ENCODE results near the gene SLC19A1. TPM values are rescaled to one million over a fixed set of nuclear protein-coding genes. Genes with fewer than 3 reads are reported as not detected.
"Not testable (repeated sequence)": the region's sequence is repeated elsewhere in the genome, so short reads cannot be mapped to it uniquely, and the experiment has no call there.

SLC19A1 gene
- total RNA-seq, 1 donor from 2014 or later: 53.3 TPM

DNA sequence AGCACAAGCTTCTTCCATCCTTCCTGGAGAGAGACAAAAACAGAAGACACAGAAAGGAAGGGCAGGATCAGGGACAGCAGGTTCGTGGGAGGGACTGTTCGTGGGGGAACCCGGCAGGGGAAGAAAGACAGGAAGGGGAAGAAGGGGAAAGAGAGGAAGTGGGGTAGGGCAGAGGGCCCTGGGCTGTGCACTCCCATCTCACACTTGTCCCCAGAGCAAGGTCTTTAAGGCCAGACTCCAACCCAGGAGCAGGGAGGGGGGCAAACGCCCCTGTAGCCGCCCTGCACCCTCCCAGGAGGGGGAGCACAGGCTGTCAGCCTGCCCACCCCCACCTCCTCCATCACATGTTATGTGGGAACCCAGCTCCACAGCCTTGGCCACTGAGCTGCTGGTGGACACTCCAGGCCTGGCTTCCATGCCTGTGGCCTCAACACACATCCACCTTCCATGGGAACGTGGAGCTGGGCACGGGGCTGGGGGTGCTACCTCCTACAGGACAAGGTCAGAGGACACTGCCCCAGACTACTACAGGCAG lies 9.3 kb downstream of the SLC19A1 start:
- Mint-ChIP-seq H3K27ac (ENCODE audit: unreplicated experiment) (peak overlapping the region; percentile 29), H3K27me3 (ENCODE audit: unreplicated experiment) (peaks cover 4% of the 10 kb centered on the region), H3K36me3 (ENCODE audit: unreplicated experiment) (no peaks in the 10 kb centered on the region), H3K4me1 (ENCODE audit: low read depth, unreplicated experiment) (peaks cover 6% of the 10 kb centered on the region), H3K9me3 (ENCODE audit: unreplicated experiment) (peaks cover 5% of the 10 kb centered on the region), H3K4me3 (ENCODE audit: unreplicated experiment) (no peak overlapping the region)
- no peak for TF ChIP-seq CTCF (IDR thresholded peaks at IDR 0.05; ENCODE audit: partially characterized antibody, unreplicated experiment)
- DNase-seq: peak; percentile 6

DNA sequence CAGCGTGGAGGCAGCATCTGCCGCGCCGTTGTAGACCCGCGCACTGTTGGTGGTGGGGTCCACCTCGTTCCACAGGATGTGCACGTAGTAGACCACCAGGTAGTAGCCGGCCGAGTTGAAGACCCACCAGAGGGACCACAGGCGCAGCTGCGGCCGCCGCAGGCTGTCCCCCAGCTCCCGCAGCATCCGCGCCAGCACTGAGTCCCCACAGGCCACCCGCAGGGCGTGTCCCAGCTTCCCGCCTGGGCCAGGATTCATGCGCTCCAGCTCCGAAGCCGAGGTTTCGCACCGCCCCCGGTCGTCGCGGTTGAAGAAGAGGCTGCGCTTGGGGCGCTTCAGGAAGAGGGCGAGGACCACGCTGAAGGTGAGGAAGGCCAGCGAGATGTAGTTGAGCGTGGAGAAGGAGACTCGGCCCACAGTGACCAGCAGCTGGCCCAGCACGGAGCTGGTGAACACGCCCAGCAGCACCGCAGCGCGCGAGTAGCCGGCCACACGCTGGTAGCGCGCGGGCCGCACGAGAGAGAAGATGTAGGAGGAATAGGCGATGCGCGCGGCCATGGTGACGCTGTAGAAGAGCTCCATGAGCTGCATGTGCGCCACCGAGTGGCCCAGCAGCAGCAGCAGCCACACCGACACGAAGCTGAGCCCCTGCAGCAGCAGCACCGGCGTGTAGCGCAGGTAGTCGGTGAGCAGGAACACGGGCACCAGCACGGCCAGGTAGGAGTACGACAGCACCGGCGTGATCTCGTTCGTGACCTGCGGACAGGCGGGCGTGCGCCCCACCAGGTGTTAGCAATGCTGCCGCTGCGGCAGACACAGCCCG lies 10.6 kb downstream of the SLC19A1 start:
- Mint-ChIP-seq H3K36me3 (ENCODE audit: unreplicated experiment) (no peaks in the 10 kb centered on the region), H3K27ac (ENCODE audit: unreplicated experiment) (no peak overlapping the region), H3K4me3 (ENCODE audit: unreplicated experiment) (no peak overlapping the region), H3K27me3 (ENCODE audit: unreplicated experiment) (peaks cover 4% of the 10 kb centered on the region), H3K4me1 (ENCODE audit: low read depth, unreplicated experiment) (peaks cover 6% of the 10 kb centered on the region), H3K9me3 (ENCODE audit: unreplicated experiment) (peaks cover 5% of the 10 kb centered on the region)
- peak; percentile 14 for DNase-seq
- TF ChIP-seq CTCF (IDR thresholded peaks at IDR 0.05; ENCODE audit: partially characterized antibody, unreplicated experiment): no peak

DNA sequence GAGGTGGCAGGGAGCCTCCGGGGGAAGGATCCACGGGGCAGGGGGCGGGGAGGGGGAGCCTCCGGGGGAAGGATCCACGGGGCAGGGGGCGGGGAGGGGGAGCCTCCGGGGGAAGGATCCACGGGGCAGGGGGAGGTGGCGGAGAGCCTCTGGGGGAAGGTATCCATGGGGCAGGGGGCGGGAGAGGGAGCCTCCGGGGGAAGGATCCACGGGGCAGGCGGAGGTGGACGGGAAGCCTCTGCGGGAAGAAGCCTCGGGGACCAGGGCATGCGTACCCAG lies 11.2 kb downstream of the SLC19A1 start:
- not testable (repeated sequence) for H3K9me3 Mint-ChIP-seq (ENCODE audit: unreplicated experiment); H3K4me1 Mint-ChIP-seq (ENCODE audit: low read depth, unreplicated experiment); H3K36me3 Mint-ChIP-seq (ENCODE audit: unreplicated experiment); H3K27me3 Mint-ChIP-seq (ENCODE audit: unreplicated experiment); H3K4me3 Mint-ChIP-seq (ENCODE audit: unreplicated experiment); H3K27ac Mint-ChIP-seq (ENCODE audit: unreplicated experiment)
- DNase-seq: peak; percentile 19

- Mint-ChIP-seq H3K27me3 (ENCODE audit: unreplicated experiment) (peaks cover 4% of the 10 kb centered on the region), H3K36me3 (ENCODE audit: unreplicated experiment) (no peaks in the 10 kb centered on the region), H3K9me3 (ENCODE audit: unreplicated experiment) (peaks cover 5% of the 10 kb centered on the region), H3K4me3 (ENCODE audit: unreplicated experiment) (no peak overlapping the region), H3K27ac (ENCODE audit: unreplicated experiment) (no peak overlapping the region), H3K4me1 (ENCODE audit: low read depth, unreplicated experiment) (peaks cover 6% of the 10 kb centered on the region)
- peak; percentile 12 for DNase-seq
- no peak for TF ChIP-seq CTCF (IDR thresholded peaks at IDR 0.05; ENCODE audit: partially characterized antibody, unreplicated experiment)
Observed at GRCh38 chr21:45530423-45531113, 11.7 kb downstream of the SLC19A1 start.

- peaks cover 4% of the 10 kb centered on the region for H3K27me3 Mint-ChIP-seq (ENCODE audit: unreplicated experiment)
- H3K4me3 Mint-ChIP-seq (ENCODE audit: unreplicated experiment): no peak overlapping the region
- DNase-seq: no peak
- H3K27ac Mint-ChIP-seq (ENCODE audit: unreplicated experiment): no peak overlapping the region
- H3K9me3 Mint-ChIP-seq (ENCODE audit: unreplicated experiment): peaks cover 2% of the 10 kb centered on the region
- peaks cover 4% of the 10 kb centered on the region for H3K4me1 Mint-ChIP-seq (ENCODE audit: low read depth, unreplicated experiment)
- no peaks in the 10 kb centered on the region for H3K36me3 Mint-ChIP-seq (ENCODE audit: unreplicated experiment)
- TF ChIP-seq CTCF (IDR thresholded peaks at IDR 0.05; ENCODE audit: partially characterized antibody, unreplicated experiment): no peak
Observed at GRCh38 chr21:45529785-45530422, 12.3 kb downstream of the SLC19A1 start.
